GM13976 (cell line): Measurements from ENCODE around the gene FAM200B.

ENCODE experiments used
- DNase-seq: peaks from one replicate; pipeline ENCODE4 v3.0.0; 2012; ENCODE audit warnings: low spot score
- in situ Hi-C: fragments of 300-500 bp; cut with MboI; formaldehyde crosslinking; loops from one replicate; pipeline ENCODE4 v1.12.0; 2022; ENCODE audit warnings: low sequenced_read_pairs, mixed read lengths, inconsistent platforms; ENCODE audit not compliant: unreplicated experiment
- TF ChIP-seq, protein P1 (sequence below): IDR thresholded peaks from 2 replicates; pipeline ENCODE4 v1.5.1; 2012; ENCODE audit warnings: borderline replicate concordance, mild to moderate bottlenecking; ENCODE audit not compliant: insufficient read depth; ENCODE audit errors: extremely low read depth, missing control alignments, control extremely low read depth

Gene FAM200B

DNA sequence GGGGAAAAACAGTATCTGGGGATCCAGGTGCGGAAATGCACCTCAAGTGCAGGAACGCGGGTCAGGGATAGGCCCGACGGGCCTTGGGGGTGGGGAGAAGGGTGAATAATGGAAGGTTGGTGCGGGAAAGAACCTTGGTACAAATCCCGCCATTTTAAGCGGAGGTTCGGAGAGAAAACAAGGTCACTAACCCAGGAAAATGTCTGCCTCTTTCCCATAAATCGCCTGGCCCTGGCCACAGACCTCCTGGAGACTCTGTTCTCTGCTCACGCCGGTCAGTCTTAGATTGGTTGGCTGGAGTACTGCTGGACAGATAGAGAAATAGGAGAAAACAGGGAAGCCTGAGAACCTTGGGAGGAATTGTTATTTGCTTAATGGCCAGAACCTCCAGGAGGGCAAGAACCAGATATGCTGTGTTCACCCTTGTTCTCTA lies 25.6 kb upstream of the FAM200B start:
- TF ChIP-seq, protein P1, sequence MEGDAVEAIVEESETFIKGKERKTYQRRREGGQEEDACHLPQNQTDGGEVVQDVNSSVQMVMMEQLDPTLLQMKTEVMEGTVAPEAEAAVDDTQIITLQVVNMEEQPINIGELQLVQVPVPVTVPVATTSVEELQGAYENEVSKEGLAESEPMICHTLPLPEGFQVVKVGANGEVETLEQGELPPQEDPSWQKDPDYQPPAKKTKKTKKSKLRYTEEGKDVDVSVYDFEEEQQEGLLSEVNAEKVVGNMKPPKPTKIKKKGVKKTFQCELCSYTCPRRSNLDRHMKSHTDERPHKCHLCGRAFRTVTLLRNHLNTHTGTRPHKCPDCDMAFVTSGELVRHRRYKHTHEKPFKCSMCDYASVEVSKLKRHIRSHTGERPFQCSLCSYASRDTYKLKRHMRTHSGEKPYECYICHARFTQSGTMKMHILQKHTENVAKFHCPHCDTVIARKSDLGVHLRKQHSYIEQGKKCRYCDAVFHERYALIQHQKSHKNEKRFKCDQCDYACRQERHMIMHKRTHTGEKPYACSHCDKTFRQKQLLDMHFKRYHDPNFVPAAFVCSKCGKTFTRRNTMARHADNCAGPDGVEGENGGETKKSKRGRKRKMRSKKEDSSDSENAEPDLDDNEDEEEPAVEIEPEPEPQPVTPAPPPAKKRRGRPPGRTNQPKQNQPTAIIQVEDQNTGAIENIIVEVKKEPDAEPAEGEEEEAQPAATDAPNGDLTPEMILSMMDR = no peak
- in situ Hi-C loops = loop anchor here (25.0 kb wide), 2 partner anchors 419 to 644 kb away; partner anchors contain the start of gene CPEB2

DNA sequence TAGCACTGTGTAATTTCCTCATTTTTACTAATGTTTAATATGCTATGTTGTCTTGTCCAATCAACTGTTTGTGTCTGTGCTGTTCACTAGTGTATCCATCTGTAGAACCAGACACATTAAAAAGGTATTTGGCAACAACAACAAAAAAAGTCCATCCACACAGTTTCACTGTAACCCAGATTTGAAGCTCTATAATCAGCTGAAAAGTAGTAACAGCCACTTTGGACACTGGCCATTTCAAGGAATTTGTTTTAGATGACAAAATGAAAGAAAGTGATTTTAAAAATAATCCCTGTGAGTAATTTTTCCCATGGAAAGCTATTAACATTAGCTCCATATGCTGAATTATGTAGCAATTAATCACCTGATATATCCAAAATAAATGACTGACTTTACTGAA lies 24.3 kb upstream of the FAM200B start:
- TF ChIP-seq, protein P1 = no peak
- in situ Hi-C loops = loop anchor here (25.0 kb wide), 2 partner anchors 420 to 645 kb away; partner anchors contain the start of gene CPEB2
- no peak for DNase-seq

More for the DNA sequence above, 25.6 kb upstream of the FAM200B start:
- DNase-seq = no peak

- in situ Hi-C loops = loop anchor here (25.0 kb wide), 2 partner anchors 421 to 646 kb away; partner anchors contain the start of gene CPEB2
- no peak for DNase-seq
- TF ChIP-seq, protein P1 = no peak
Measured at GRCh38 chr4:15658136-15658770, 23.4 kb upstream of the FAM200B start.

GRCh38 chr4:15658781-15659180 lies 22.8 kb upstream of the FAM200B start:
- in situ Hi-C loops = loop anchor here (25.0 kb wide), 2 partner anchors 421 to 646 kb away; partner anchors contain the start of gene CPEB2
- DNase-seq = no peak
- TF ChIP-seq, protein P1 = no peak

- no peak for DNase-seq
- in situ Hi-C loops = loop anchor here (25.0 kb wide), 2 partner anchors 423 to 648 kb away; partner anchors contain the start of gene CPEB2
- TF ChIP-seq, protein P1 = no peak
Measured at GRCh38 chr4:15659768-15660570, 21.7 kb upstream of the FAM200B start.

DNA sequence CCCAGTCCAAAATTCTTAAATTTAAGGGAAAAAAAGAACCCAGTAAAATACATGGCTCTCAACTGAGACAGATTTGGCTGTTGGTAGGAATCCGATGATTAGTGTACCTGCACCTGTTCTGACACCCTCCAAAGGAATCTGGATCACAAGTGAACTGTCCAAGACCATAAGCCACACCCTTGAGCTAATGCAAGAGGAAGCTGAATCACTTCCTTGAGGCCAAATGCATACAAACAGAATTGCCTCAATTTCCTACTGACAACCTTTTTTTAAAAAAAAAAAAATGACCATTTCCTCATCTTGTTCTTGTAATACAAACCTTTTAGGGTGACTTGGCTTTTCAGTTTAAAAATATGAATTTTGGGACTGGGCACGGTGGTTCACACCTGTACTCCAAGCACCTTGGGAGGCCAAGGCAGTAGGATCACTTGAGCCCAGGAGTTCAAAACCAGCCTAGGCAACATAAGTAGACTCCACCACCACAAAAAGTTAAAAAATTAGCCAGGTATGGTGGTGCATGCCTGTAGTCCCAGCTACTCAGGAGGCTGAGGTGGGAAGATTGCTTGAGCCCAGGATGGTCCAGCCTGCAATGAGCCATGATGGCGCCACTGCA lies 15.8 kb upstream of the FAM200B start:
- in situ Hi-C loops = loop anchor here (25.0 kb wide), 2 partner anchors 429 to 654 kb away; partner anchors contain the start of gene CPEB2
- TF ChIP-seq, protein P1 = no peak
- no peak for DNase-seq
